Subcutaneous abdominal adipose tissue (tissue), 5 donors: ENCODE data around the gene FAM107B.

Source experiments
- H3K27ac ChIP-seq: one replicate; pipeline ENCODE4 v1.7.0; 2013; ENCODE audit warnings: low read depth, mild to moderate bottlenecking, inconsistent platforms, low read length, moderate library complexity
- H3K27me3 ChIP-seq, 5 donors: one replicate each; pipeline ENCODE4 v1.7.0; 2013; ENCODE audit warnings: low read length in 5 of 5, inconsistent platforms in 1 of 5; ENCODE audit not compliant: control insufficient read depth in 5 of 5, insufficient read depth in 4 of 5
- H3K36me3 ChIP-seq, 5 donors: one replicate each; pipeline ENCODE4 v1.7.0; 2013; ENCODE audit warnings: low read length in 5 of 5; ENCODE audit not compliant: control insufficient read depth in 5 of 5, insufficient read depth in 5 of 5
- H3K4me1 ChIP-seq, 5 donors: one replicate each; pipeline ENCODE4 v1.7.0; 2013; ENCODE audit warnings: low read length in 5 of 5, mild to moderate bottlenecking in 3 of 5, moderate library complexity in 1 of 5; ENCODE audit not compliant: control insufficient read depth in 5 of 5, insufficient read depth in 5 of 5
- H3K4me3 ChIP-seq, 5 donors: one replicate each; pipeline ENCODE4 v1.7.0; 2013; ENCODE audit warnings: low read length in 5 of 5, low read depth in 1 of 5
- H3K9ac ChIP-seq, 5 donors: one replicate each; pipeline ENCODE4 v1.7.0; 2013; ENCODE audit warnings: low read length in 5 of 5, mild to moderate bottlenecking in 4 of 5, moderate library complexity in 3 of 5
- H3K9me3 ChIP-seq, 5 donors: one replicate each; pipeline ENCODE4 v1.7.0; 2013; ENCODE audit warnings: low read length in 5 of 5; ENCODE audit not compliant: control insufficient read depth in 5 of 5
- donor health status: healthy.
- donor health status: healthy.
- donor health status: healthy.
- donor health status: healthy.
- donor health status: healthy.

Gene FAM107B

DNA sequence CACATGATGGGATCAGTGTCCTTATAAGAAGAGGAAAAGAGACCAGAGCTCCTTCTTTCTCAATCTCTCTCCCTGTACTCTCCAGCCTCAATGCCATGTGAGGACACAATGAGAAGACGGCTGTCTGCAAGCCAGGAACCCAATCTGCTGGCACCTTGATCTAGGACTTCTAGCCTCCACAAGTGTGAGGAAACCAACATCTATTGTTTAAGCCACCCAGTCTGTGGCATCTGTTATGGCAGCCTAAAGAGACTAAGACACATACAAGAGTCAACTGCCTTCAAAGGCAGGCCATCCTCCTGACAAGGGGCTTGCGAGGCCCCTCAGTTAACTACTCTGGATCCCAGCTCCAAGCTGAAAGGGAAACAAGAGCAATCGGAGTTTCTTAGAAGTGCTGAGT is 225.7 kb downstream of the FAM107B start:
- peak overlapping the region; percentile 71 for H3K27ac ChIP-seq
- peak overlapping the region in 1 of 5 donors; percentile 27 for H3K9ac ChIP-seq
- peaks cover 2 to 52% (median 29%) of the 10 kb centered on the region in 5 donors for H3K4me1 ChIP-seq
- H3K36me3 ChIP-seq, result peaks cover 0 to 7% (median 0%) of the 10 kb centered on the region in 5 donors
- H3K4me3 ChIP-seq, result peak overlapping the region in 2 of 5 donors; percentile 4 to 35
- no peaks in the 10 kb centered on the region for H3K27me3 ChIP-seq
- H3K9me3 ChIP-seq, result no peaks in the 10 kb centered on the region

DNA sequence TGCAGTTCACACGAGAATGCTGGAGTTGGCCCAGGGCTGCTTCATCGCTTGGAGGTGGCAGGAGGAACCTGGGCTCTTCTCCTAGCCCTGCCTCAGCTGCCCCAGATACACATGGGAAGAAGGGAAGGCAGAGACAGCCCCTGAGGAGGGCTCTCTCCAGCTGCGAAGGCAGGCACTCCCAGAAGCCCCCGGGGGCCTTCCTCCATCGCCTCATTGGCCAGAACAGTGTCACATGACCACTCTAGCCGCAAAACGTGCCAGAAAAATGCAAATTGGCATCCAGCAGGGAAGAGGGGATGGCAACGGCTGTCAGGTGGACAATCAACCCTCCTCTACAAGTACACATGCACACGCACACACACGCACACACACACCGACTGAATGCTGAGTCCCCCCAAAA is 226.2 kb downstream of the FAM107B start:
- H3K9ac ChIP-seq, result peak overlapping the region in 1 of 5 donors; percentile 27
- peak overlapping the region; percentile 71 for H3K27ac ChIP-seq
- peak overlapping the region in 1 of 5 donors; percentile 4 for H3K4me3 ChIP-seq
- H3K9me3 ChIP-seq, result no peaks in the 10 kb centered on the region
- peaks cover 2 to 50% (median 31%) of the 10 kb centered on the region in 5 donors for H3K4me1 ChIP-seq
- H3K27me3 ChIP-seq, result no peaks in the 10 kb centered on the region
- H3K36me3 ChIP-seq, result peaks cover 0 to 7% (median 0%) of the 10 kb centered on the region in 5 donors

DNA sequence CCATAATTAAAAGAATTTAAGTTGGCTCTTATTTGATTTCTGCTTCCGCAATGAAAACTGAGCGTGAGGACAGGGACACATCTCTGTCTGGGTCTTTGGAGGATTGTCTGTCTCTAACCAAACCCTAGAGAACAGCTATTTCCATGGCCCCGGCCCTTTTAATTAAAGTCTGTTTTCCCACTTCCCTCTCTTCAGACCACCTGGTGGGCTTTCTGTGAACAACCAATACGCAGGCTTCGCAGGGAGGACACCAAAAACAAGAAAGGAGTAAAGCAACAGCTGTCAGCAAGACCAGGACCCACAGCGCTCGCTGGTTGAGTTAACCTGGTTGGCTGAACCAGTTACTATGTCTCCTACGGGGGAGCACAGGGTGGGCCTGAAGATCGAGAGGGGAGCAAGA is 226.9 kb downstream of the FAM107B start:
- peaks cover 0 to 7% (median 0%) of the 10 kb centered on the region in 5 donors for H3K36me3 ChIP-seq
- H3K4me1 ChIP-seq, result peaks cover 2 to 50% (median 37%) of the 10 kb centered on the region in 5 donors
- H3K27ac ChIP-seq, result peak overlapping the region; percentile 71
- H3K9ac ChIP-seq, result no peak overlapping the region
- no peaks in the 10 kb centered on the region for H3K9me3 ChIP-seq
- H3K27me3 ChIP-seq, result no peaks in the 10 kb centered on the region
- no peak overlapping the region for H3K4me3 ChIP-seq

DNA sequence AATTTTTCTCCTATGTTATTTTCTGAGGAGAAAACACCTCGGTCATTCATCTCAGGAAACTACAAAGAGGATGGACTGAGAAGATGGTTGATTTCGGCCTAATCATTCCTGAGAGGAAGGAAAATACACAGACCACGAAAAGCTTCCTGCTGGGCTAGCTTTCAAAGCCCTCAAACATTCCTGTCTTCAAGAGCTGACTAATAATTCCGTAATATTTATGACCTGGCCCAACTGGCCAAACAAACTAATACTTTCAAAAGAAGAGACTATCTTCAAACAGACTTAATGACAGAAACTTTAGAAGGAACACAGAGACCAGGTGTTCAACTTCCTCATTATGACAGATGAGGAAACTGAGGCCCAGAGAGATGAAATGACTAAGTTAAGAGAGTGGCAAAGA is 228.9 kb downstream of the FAM107B start:
- peaks cover 2 to 52% (median 39%) of the 10 kb centered on the region in 5 donors for H3K4me1 ChIP-seq

DNA sequence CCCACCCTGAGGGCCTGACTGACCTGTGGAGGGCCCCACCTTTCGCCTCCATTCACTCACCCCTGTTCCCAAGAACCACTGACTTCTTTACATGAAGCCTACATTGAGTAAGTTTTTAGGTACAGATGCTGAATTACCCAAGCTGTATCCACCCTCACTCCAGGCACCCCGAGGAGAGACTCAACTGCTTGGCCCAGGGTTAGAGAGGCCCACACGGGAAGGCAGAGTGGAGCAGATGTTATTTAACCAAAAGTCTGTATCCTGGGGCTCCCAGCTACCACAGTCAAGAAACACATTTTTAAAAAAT is 230.8 kb downstream of the FAM107B start:
- no peak overlapping the region for H3K4me3 ChIP-seq
- H3K27me3 ChIP-seq, result no peaks in the 10 kb centered on the region
- no peak overlapping the region for H3K9ac ChIP-seq
- no peaks in the 10 kb centered on the region for H3K9me3 ChIP-seq
- peaks cover 3 to 32% (median 30%) of the 10 kb centered on the region in 5 donors for H3K4me1 ChIP-seq
- peak overlapping the region; percentile 19 for H3K27ac ChIP-seq
- peaks cover 0 to 17% (median 16%) of the 10 kb centered on the region in 5 donors for H3K36me3 ChIP-seq

More for the DNA sequence above, 228.9 kb downstream of the FAM107B start:
- Histone ChIP-seq H3K27me3 (no peaks in the 10 kb centered on the region), H3K4me3 (no peak overlapping the region), H3K9ac (no peak overlapping the region), H3K27ac (no peak overlapping the region), H3K36me3 (peaks cover 0 to 15% (median 7%) of the 10 kb centered on the region in 5 donors), H3K9me3 (no peaks in the 10 kb centered on the region)

DNA sequence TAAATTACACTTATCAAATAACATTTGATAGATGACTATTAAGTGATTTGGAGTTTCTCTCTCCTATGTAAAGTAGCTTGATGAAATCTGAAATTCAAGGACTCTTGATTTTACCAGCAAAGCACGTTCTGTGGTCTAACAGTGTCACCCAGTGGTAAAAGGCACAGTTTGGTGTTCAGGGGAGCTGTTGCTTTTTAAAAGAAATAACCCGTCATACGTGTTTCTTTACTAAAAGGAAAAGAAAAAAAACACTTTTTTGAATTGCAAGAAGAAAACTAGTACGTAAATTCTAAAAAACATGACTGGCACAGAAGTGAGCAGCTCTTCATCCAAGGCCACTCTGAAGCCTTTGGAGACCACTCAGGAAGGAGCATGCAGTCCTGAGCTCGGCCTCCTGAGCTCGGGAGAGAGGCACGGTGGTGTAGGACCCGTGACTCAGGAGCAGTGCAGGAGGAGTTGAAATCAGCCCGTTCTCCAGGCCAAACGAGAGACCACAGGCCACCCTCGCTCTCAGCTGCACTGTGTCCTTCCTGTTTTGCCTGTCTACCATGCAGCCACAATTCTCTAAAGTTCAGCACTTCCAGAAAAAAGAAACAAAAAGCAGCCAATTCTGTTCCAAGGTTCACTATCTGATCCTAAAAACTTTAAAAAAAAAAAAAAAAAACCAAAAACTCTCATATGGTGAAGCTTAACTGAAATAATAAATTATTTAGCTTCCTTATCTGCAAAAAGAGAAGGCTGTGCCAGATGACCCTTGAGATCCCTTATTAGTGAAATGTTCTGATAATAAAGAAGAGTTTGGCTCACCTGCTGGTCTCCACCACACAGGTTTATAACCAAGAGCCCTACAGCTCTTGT is 231.4 kb downstream of the FAM107B start:
- H3K27me3 ChIP-seq, result no peaks in the 10 kb centered on the region
- H3K4me1 ChIP-seq, result peaks cover 3 to 27% (median 25%) of the 10 kb centered on the region in 5 donors
- H3K9me3 ChIP-seq, result no peaks in the 10 kb centered on the region
- peak overlapping the region in 2 of 5 donors; percentile 26 to 53 for H3K9ac ChIP-seq
- H3K4me3 ChIP-seq, result peak overlapping the region; percentile 15 to 50 (median 33)
- peaks cover 2 to 17% (median 15%) of the 10 kb centered on the region in 5 donors for H3K36me3 ChIP-seq
- H3K27ac ChIP-seq, result peak overlapping the region; percentile 20

DNA sequence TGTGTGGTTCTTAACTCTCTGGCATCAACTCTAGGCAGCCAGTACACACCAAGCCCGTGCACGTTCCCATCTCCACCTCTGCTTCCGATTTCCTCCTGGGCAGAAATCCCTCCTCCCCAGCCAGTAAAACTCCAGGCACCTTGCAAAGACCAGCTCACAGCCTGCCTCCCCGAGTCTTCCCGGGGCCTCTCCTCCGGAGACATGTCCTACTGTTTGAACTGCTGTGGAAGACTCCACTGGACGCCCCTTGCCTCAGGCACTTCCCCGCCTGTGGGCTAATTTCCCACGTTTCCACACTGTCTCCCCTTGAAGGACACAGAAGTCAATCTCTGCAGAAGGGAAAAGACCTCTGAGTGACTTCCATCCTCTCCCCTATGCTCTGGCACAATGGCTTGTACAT is 233.3 kb downstream of the FAM107B start:
- H3K27me3 ChIP-seq, result no peaks in the 10 kb centered on the region
- H3K27ac ChIP-seq, result no peak overlapping the region
- H3K9ac ChIP-seq, result no peak overlapping the region
- H3K9me3 ChIP-seq, result no peaks in the 10 kb centered on the region
- no peak overlapping the region for H3K4me3 ChIP-seq
- peaks cover 4 to 17% (median 15%) of the 10 kb centered on the region in 5 donors for H3K36me3 ChIP-seq
- peaks cover 8 to 31% (median 25%) of the 10 kb centered on the region in 5 donors for H3K4me1 ChIP-seq

DNA sequence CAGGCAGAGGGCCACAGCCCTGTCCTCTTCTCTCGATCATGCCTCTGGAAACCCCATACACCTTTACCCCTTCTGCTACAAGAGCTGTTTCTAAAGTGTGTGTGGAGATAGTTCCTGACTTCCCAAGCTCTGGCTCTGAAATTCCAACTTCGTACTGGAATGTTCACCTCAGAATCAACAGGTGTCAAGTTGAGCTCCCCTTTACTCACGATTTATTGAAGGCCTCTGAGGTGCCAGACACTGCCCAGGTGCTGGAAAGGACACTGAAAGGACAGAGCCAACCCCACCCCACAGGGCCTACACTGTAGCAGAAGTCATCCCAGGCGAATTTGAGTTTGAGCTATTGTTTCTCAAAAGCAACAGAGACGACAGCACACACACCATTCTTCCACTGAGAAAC is 234.1 kb downstream of the FAM107B start:
- Histone ChIP-seq H3K36me3 (peaks cover 4 to 17% (median 15%) of the 10 kb centered on the region in 5 donors), H3K4me3 (no peak overlapping the region), H3K9me3 (no peaks in the 10 kb centered on the region), H3K27ac (no peak overlapping the region), H3K27me3 (no peaks in the 10 kb centered on the region), H3K4me1 (peaks cover 10 to 38% (median 25%) of the 10 kb centered on the region in 5 donors), H3K9ac (no peak overlapping the region)

DNA sequence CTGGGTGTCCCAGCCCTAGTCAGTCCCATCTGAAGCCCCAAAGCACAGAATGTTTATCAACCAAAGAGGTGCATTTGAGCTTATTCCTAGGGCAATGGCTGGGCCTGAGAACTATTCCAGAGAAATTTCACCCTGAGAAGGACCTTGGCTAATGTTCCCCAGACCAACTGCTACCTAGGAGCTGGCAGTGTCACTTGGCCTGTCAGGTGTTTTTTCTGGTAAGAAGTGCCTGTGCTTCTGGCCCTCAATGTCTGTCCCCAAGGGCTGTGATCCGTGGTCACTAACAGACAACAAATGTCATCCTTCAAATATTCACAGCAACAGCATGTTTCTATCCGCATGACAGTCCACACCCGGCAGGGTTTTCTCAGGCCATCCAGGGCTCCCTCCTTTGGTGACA is 234.6 kb downstream of the FAM107B start:
- H3K27ac ChIP-seq, result no peak overlapping the region

DNA sequence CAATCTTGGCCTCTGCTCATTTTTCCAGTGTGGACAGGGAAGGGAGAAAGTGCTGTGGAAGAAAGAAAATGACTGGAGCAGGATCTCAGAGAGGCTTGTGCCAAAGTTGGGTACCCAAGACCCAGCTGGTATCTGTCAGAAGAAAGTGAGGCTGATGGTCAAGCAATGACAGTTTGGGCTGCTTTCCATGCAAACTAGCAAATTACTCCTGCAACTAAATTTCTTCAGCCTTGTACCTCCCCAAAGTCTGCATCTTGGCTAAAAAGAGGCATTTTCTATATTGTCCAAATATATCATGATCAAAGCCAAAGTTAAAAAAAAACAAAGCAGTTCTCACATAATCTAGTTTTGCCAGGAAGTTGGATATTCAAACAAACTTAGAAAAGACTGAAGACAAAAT is 235.5 kb downstream of the FAM107B start:
- no peak overlapping the region for H3K27ac ChIP-seq
- no peaks in the 10 kb centered on the region for H3K9me3 ChIP-seq
- H3K4me3 ChIP-seq, result no peak overlapping the region
- H3K36me3 ChIP-seq, result peaks cover 4 to 22% (median 20%) of the 10 kb centered on the region in 5 donors
- no peak overlapping the region for H3K9ac ChIP-seq
- H3K27me3 ChIP-seq, result no peaks in the 10 kb centered on the region
- H3K4me1 ChIP-seq, result peaks cover 10 to 38% (median 27%) of the 10 kb centered on the region in 5 donors

More for the DNA sequence above, 234.6 kb downstream of the FAM107B start:
- Histone ChIP-seq H3K36me3 (peaks cover 4 to 17% (median 15%) of the 10 kb centered on the region in 5 donors), H3K9ac (no peak overlapping the region), H3K9me3 (no peaks in the 10 kb centered on the region), H3K4me3 (no peak overlapping the region), H3K4me1 (peaks cover 10 to 38% (median 27%) of the 10 kb centered on the region in 5 donors), H3K27me3 (no peaks in the 10 kb centered on the region)
